ENCODE results near the gene NUP37. TPM values are rescaled to one million over a fixed set of nuclear protein-coding genes. Genes with fewer than 3 reads are reported as not detected.

The NUP37 gene
- total RNA-seq, 1 experiment from 2014 or later = 72.4 TPM

GRCh38 chr12:102051431-102051965 lies 68.4 kb downstream of the NUP37 start:
- Histone ChIP-seq H3K79me2 (ENCODE audit: low read depth) (no peaks in the 10 kb centered on the region), H3K9me2 (ENCODE audit: insufficient read depth) (peaks cover 3% of the 10 kb centered on the region; the same call in 1 of the 2 replicates), H3K4me2 (no peak overlapping the region), H3K4me1 (replicated peaks; ENCODE audit: insufficient read depth) (no peaks in the 10 kb centered on the region), H3K27me3 (ENCODE audit: insufficient read depth, low read depth) (no peaks in the 10 kb centered on the region), H2AFZ (no peak overlapping the region), H3K27ac (no peak overlapping the region), H4K20me1 (ENCODE audit: insufficient read depth) (no peaks in the 10 kb centered on the region), H3F3A (ENCODE audit: insufficient read depth, low read depth) (no peaks in the 10 kb centered on the region), H3K4me3 (no peak overlapping the region), H3K36me3 (ENCODE audit: low read depth) (peaks cover 3% of the 10 kb centered on the region; the same call in 1 of the 2 replicates), H3K9me3 (ENCODE audit: insufficient read depth, low read depth) (no peaks in the 10 kb centered on the region)
- no peak for DNase-seq
- POLR2A ChIA-PET (ENCODE audit: unreplicated experiment) = no interaction called here
- TF ChIP-seq CTCF (conservative IDR thresholded peaks at IDR 0.05) (no peak), EZH2 (IDR thresholded peaks at IDR 0.05; ENCODE audit: low read depth) (no peak)
- intact Hi-C loops (cut with micrococcal nuclease; ENCODE audit: unreplicated experiment) = no loop called here
- CTCF ChIA-PET = no interaction called here
- BruUV-seq (replicated peaks) = no TSS peak

- no peak for TF ChIP-seq CTCF (conservative IDR thresholded peaks at IDR 0.05)
- intact Hi-C loops (cut with micrococcal nuclease; ENCODE audit: unreplicated experiment) = no loop called here
- no peaks in the 10 kb centered on the region for H3K9me3 ChIP-seq (ENCODE audit: insufficient read depth, low read depth)
- H3K9me2 ChIP-seq (ENCODE audit: insufficient read depth) = peaks cover 3% of the 10 kb centered on the region; the same call in 1 of the 2 replicates
- H3F3A ChIP-seq (ENCODE audit: insufficient read depth, low read depth) = no peaks in the 10 kb centered on the region
- CTCF ChIA-PET = interaction anchor here (0.7 kb wide), 1 partner anchor 563 kb away, joined by 3 read pairs; no protein-coding TSS in a partner anchor
- no peaks in the 10 kb centered on the region for H3K27me3 ChIP-seq (ENCODE audit: insufficient read depth, low read depth)
- H3K4me3 ChIP-seq = no peak overlapping the region
- no peak for DNase-seq
- no peak overlapping the region for H3K27ac ChIP-seq
- H3K36me3 ChIP-seq (ENCODE audit: low read depth) = peaks cover under 1% of the 10 kb centered on the region; the same call in 1 of the 2 replicates
- no peaks in the 10 kb centered on the region for H3K79me2 ChIP-seq (ENCODE audit: low read depth)
- no peak overlapping the region for H3K4me2 ChIP-seq
- POLR2A ChIA-PET (ENCODE audit: unreplicated experiment) = no interaction called here
- no peaks in the 10 kb centered on the region for H3K4me1 ChIP-seq (replicated peaks; ENCODE audit: insufficient read depth)
- no TSS peak for BruUV-seq (replicated peaks)
- H2AFZ ChIP-seq = no peak overlapping the region
- H4K20me1 ChIP-seq (ENCODE audit: insufficient read depth) = no peaks in the 10 kb centered on the region
These were observed 69.1 kb downstream of the NUP37 start for GRCh38 chr12:102050660-102051430.

DNA sequence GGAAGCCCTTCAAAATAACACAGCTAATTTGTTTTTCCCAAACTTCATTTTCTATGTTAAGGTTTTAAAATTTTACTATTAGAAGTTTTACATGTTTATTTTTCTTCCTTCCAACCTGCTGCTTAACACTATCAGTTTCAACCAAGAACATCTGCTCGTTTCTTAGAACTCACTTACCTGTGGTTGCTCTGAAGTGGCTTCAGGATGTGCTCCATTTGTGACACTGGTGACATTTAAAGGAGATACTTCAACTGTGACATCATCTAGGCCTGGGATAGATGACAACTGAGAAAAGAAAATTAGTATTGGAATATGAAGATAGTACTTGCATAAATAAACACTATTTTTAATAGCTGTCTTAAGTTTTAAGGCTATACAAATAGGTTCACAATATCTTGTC lies 76.0 kb downstream of the NUP37 start:
- DNase-seq = no peak
- no peak overlapping the region for H3K27ac ChIP-seq
- H3K4me3 ChIP-seq = no peak overlapping the region
- H3K36me3 ChIP-seq (ENCODE audit: low read depth) = no peaks in the 10 kb centered on the region
- no TSS peak for BruUV-seq (replicated peaks)
- no peak for TF ChIP-seq CTCF (conservative IDR thresholded peaks at IDR 0.05)
- TF ChIP-seq EZH2 (IDR thresholded peaks at IDR 0.05; ENCODE audit: low read depth) = no peak
- POLR2A ChIA-PET (ENCODE audit: unreplicated experiment) = interaction anchor here (0.6 kb wide), 1 partner anchor 1488 kb away, joined by 3 read pairs; no protein-coding TSS in a partner anchor
- H3K79me2 ChIP-seq (ENCODE audit: low read depth) = no peaks in the 10 kb centered on the region
- CTCF ChIA-PET = no interaction called here
- no peak overlapping the region for H2AFZ ChIP-seq
- no peaks in the 10 kb centered on the region for H3K4me1 ChIP-seq (replicated peaks; ENCODE audit: insufficient read depth)
- intact Hi-C loops (cut with micrococcal nuclease; ENCODE audit: unreplicated experiment) = no loop called here
- H3F3A ChIP-seq (ENCODE audit: insufficient read depth, low read depth) = no peaks in the 10 kb centered on the region
- no peak overlapping the region for H3K4me2 ChIP-seq
- no peaks in the 10 kb centered on the region for H3K9me2 ChIP-seq (ENCODE audit: insufficient read depth)
- no peaks in the 10 kb centered on the region for H3K9me3 ChIP-seq (ENCODE audit: insufficient read depth, low read depth)
- no peaks in the 10 kb centered on the region for H4K20me1 ChIP-seq (ENCODE audit: insufficient read depth)
- H3K27me3 ChIP-seq (ENCODE audit: insufficient read depth, low read depth) = no peaks in the 10 kb centered on the region

Measured in PC-9 (cell line).